Activated CD4-positive, alpha-beta T cell treated with anti-CD3 and anti-CD28 coated beads, Interleukin-2, amount 50 U/mL, for 1 hour (primary cell): ENCODE measurements around the gene ARID5B.
A peak's percentile ranks its signal among the peaks of the same experiment; 100 is the strongest.

Source experiments
- DNase-seq: peaks from one replicate; pipeline ENCODE4 v3.0.0-alpha.2; 2020

ARID5B gene

GRCh38 chr10:62081341-62082270, 180.1 kb downstream of the ARID5B start:
- DNase-seq = no peak

GRCh38 chr10:62082271-62082656, 180.8 kb downstream of the ARID5B start:
- DNase-seq = no peak

DNA sequence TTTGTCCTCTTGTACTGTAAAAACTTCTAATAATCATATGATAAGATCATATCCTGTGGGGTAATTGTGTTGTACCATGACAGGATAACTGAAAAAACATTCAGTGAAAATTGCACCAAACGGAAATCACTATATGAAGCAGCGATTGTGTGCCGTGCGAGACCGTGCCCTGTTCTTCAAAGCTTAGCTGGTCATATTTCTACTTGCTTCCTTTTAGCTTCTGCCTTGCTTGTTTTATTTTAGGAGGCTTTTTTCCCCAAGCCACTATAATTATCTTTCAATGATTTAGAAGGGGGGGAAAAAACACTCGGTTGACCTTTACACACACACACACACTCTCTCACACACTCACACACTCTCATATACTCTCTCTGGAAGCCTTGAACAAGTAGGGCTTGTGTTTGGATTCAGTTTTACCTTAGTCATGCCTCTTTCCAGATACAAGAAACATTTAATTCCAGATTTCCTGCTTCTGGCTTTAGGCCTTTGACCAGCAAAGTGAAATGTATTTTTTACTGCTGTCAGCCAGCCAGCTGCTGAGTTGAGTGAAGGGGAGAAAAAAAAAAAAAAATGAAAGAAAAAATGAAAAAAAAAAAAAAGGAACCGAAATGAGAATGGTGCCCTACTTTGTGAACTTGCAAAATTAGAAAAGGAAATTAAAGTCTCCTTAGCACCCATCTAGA, 181.4 kb downstream of the ARID5B start:
- DNase-seq = peak; percentile 39

DNA sequence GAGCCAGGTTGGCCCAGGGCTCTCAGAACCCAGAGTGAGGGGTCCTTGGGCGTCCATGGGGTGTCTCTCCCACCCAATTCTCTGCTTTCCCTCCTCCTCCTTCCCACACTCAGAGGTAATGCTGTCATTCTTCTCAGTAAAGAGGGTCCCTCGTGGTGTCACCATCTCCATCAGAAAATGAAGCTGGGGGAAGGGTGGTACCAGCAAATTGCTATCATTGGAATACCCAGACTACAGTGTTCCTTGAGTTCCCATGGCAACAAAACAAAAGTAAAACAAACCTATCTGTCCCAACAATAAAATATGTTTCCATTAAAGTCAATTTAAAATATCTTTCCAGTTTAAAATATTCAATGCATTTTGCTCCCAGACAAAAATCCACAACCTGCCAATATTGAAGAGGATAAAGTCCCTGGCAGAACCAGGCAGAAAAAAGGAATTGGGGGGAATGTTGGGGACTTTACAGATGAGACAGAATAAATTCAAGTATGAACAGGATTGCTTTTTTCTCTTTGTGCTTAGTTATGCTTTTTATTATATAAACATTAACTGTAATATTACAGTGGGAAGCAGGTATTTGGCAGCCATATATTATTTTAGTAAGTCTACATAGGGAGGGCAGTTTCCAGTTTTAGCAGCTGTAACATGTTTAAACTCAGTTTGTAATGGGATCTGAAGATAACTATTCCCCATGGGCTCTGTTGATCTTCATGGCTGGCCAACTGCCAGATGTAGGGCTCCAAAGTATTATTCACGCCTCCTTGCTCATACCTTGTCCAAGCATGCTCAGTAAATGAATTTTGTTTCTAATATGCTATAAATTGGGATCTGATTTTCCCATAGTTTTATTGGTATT, 182.1 kb downstream of the ARID5B start:
- no peak for DNase-seq

GRCh38 chr10:62084451-62084850, 183.0 kb downstream of the ARID5B start:
- no peak for DNase-seq

DNA sequence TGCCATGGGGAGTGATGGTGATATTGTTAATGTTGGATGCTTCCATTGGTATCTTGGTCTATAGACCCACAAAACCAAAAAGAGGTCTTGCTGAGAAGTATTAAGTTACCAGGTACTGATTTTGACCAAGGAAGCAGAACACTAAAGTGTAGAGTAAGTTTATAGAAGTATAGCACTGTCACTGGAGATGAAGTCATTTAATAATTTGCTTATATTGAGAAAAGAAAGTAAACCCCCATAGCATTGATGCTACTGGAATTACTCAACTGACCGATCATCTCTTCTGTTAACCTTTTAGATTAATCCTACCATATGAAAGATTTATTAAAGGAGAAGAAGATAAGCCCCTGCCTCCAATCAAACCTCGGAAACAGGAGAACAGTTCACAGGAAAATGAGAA, 183.9 kb downstream of the ARID5B start:
- no peak for DNase-seq

DNA sequence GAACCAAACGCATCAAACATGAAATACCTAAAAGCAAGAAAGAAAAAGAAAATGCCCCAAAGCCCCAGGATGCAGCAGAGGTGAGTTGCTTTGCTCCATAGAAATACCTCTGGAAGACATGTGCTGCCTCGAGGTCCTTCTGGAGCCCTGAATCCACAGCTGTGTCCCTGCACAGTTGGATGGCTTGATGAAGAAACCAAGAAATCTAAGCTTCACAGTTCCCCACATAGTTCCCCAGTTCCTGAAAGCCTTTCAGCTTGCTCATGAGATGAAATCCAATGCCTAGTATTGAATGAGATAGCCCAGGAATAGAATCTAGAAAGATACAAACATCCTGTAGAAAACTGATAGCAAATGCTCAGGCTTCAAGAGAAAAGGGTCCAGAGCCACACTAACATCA, 184.3 kb downstream of the ARID5B start:
- no peak for DNase-seq

- no peak for DNase-seq
Measured at GRCh38 chr10:62087329-62087728, 185.8 kb downstream of the ARID5B start.

DNA sequence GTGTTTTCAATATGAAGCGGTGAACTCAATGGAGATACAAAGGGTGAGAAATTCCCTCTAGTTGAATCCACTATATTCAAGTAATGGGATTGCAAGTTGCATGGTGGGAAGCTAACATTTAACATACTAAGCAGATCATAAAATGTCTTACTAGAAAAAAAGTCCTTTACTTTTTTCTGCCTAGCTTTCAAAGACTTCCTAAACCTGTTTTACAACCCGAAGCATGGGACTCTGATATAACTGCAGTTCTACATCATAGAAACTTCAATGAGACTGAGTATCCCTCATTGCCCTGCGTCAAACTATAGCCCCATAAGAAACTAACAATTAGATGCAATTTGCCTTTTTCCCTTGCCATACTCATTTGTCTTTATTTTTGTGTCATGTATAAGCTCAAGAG, 187.3 kb downstream of the ARID5B start:
- no peak for DNase-seq

DNA sequence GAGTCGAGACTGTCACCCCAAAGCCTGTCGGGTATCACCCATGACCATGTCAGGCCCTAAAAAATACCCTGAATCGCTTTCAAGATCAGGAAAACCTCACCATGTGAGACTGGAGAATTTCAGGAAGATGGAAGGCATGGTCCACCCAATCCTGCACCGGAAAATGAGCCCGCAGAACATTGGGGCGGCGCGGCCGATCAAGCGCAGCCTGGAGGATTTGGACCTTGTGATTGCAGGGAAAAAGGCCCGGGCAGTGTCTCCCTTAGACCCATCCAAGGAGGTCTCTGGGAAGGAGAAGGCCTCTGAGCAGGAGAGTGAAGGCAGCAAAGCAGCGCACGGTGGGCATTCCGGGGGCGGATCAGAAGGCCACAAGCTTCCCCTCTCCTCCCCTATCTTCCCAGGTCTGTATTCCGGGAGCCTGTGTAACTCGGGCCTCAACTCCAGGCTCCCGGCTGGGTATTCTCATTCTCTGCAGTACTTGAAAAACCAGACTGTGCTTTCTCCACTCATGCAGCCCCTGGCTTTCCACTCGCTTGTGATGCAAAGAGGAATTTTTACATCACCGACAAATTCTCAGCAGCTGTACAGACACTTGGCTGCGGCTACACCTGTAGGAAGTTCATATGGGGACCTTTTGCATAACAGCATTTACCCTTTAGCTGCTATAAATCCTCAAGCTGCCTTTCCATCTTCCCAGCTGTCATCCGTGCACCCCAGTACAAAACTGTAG, 191.0 kb downstream of the ARID5B start:
- no peak for DNase-seq

DNA sequence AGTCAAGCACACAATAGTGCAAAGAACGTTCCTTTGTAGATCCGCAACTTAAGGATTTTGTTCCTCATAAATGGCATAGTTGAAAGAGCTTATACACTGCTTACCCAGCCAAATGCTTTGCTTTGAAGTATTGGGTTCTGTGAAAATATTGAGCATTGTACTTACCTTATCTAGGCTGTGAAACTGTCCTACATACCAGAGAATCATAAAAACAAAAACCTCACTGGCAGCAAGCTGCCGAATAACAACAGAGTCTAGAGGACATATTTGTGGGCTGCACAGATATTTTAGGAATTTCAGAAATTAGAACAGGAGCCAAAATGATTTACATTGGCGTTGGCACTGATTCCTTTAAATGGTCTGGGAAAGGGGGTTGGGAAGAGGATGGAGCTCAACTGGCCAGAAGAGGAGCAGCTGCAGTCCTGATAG, 192.4 kb downstream of the ARID5B start:
- no peak for DNase-seq

- DNase-seq = no peak
Measured at GRCh38 chr10:62095181-62096122, 194.0 kb downstream of the ARID5B start.

DNA sequence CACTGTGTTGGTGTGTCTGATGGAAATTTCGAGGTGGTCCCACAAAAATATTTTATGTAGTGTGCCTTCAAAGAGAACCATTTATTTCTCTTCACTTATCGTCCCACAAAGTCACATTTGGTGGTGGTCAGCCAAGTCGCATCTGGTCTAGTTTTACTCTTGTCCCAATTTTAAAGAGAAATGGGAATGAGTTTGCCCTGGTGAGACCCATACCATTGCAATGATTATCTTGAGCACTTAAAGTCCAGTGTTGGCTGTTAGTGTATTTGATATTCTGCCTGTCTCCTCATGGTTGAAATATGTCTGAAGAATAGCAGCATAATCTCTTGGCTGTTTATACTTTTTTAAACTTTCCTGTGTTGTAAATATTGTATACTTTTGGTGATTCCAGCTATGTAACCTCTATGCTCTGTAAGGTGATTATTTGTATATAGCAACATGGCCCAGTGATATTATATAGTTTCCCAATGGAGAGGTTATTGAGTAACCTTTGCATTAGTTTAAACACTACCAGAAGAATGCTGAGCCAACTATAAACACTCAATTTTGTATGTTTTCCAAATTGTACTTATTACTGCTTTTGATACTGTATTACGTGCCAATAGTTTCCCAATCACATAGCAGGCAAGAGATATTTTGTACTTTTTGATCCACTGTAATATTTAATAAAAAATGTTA, 194.9 kb downstream of the ARID5B start:
- no peak for DNase-seq

GRCh38 chr10:62098278-62099121, 197.0 kb downstream of the ARID5B start:
- DNase-seq = no peak

DNA sequence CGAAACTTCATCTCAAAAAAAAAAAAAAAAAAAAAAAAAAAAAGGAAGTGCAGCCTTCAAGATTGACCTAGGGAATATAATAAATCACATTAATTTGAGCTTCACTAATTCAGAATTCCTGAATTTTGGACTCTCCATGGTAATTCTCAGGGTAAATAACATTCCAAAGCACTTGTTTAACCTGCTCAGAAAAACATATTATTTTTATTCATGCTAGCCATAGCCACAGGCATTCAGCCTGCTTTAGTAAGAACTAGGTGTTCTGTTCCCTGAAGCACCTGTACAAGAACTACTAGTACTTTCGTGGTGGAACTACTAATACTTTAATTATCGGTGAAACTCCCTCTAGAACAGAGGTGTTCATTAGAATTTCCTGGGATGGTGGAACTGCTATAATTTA, 197.8 kb downstream of the ARID5B start:
- no peak for DNase-seq

DNA sequence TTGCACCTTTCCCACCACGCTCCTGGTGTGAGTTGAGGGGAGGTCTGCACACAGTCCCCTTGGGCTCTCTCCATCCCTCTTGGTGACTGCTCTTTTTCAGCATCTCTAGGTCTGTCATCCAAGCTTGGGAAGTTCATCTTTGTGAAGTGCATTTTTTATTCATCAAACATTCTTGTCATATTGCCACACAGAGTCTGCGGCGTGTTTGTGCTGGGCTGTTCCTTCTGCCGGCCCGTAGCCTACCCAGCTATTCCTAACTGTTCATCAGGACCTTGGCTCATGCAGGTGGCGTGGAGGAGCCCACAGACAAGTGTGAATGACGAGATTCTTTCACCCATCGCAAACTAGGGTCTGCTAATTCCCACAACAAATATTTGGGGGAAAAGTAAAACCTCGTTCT, 202.4 kb downstream of the ARID5B start:
- no peak for DNase-seq

DNA sequence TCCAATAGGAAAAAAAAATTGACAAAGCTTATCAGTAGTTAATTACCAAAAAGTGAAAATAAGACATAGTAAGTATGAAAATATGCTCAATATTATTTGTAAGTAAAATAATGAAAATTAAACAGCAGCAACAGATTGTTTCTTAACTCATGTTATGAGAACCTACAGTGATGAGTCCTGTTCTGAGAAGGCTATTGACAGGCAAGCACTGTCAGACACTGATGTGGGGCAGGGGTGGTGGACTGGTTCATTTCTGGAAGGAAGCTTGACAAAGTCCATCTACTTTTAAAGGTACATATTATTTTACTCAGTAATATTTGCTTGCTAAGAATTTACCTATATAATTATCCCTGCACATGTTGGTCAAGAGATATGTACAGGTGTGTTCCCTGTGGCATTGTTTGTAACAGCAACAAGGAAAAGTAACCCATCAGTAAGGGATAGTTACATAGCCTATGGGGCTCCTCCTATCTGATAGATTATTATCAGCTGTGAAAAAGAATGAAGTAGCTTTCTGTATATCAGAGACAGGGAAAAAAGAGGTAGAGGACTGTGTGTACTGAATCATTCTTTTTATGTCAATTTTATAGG, 205.5 kb downstream of the ARID5B start:
- DNase-seq = no peak

- DNase-seq = no peak
Measured at GRCh38 chr10:62108759-62109586, 207.5 kb downstream of the ARID5B start.
